ENCODE data around the gene C16orf46. TPM values are rescaled to one million over a fixed set of nuclear protein-coding genes. Genes with fewer than 3 reads are reported as not detected.
A peak's percentile ranks its signal among the peaks of the same experiment; 100 is the strongest.

Gene C16orf46
- total RNA-seq, 1 donor: 2.2 TPM

GRCh38 chr16:81099958-81100357, 22.9 kb upstream of the C16orf46 start:
- H3K4me3 ChIP-seq (ENCODE audit: insufficient read depth, low read length): no peak overlapping the region
- no peak overlapping the region for H2AFZ ChIP-seq (ENCODE audit: low read length)
- H3K79me2 ChIP-seq (ENCODE audit: insufficient read depth, low read length): peaks cover 1% of the 10 kb centered on the region
- H3K4me2 ChIP-seq (ENCODE audit: insufficient read depth, low read length): no peak overlapping the region
- no peaks in the 10 kb centered on the region for H3K27me3 ChIP-seq (ENCODE audit: insufficient read depth, low read length)
- no peaks in the 10 kb centered on the region for H3K9me3 ChIP-seq (ENCODE audit: low read depth, low read length)
- no peaks in the 10 kb centered on the region for H4K20me1 ChIP-seq (ENCODE audit: insufficient read depth, low read length)
- peaks cover 4% of the 10 kb centered on the region for H3K4me1 ChIP-seq (ENCODE audit: insufficient read depth, low read length)
- DNase-seq (ENCODE audit: insufficient read length, low spot score, missing footprints): no peak
- no peak overlapping the region for H3K27ac ChIP-seq (ENCODE audit: low read depth, low read length)
- no peak for TF ChIP-seq CTCF (IDR thresholded peaks at IDR 0.05; ENCODE audit: extremely low read depth, low read depth, low read length)
- H3K36me3 ChIP-seq (ENCODE audit: insufficient read depth, low read length): no peaks in the 10 kb centered on the region

GRCh38 chr16:81097230-81097629, 20.2 kb upstream of the C16orf46 start:
- peaks cover 22% of the 10 kb centered on the region for H3K79me2 ChIP-seq (ENCODE audit: insufficient read depth, low read length)
- no peaks in the 10 kb centered on the region for H3K36me3 ChIP-seq (ENCODE audit: insufficient read depth, low read length)
- H3K9me3 ChIP-seq (ENCODE audit: low read depth, low read length): no peaks in the 10 kb centered on the region
- DNase-seq (ENCODE audit: insufficient read length, low spot score, missing footprints): no peak
- peak overlapping the region; percentile 93 for H2AFZ ChIP-seq (ENCODE audit: low read length)
- no peak for TF ChIP-seq CTCF (IDR thresholded peaks at IDR 0.05; ENCODE audit: extremely low read depth, low read depth, low read length)
- no peak overlapping the region for H3K27ac ChIP-seq (ENCODE audit: low read depth, low read length)
- peaks cover 2% of the 10 kb centered on the region for H4K20me1 ChIP-seq (ENCODE audit: insufficient read depth, low read length)
- H3K4me3 ChIP-seq (ENCODE audit: insufficient read depth, low read length): no peak overlapping the region
- no peaks in the 10 kb centered on the region for H3K27me3 ChIP-seq (ENCODE audit: insufficient read depth, low read length)
- peak overlapping the region; percentile 79 for H3K4me2 ChIP-seq (ENCODE audit: insufficient read depth, low read length)
- H3K4me1 ChIP-seq (ENCODE audit: insufficient read depth, low read length): peaks cover 4% of the 10 kb centered on the region

- Histone ChIP-seq H3K36me3 (ENCODE audit: insufficient read depth, low read length) (no peaks in the 10 kb centered on the region), H3K27me3 (ENCODE audit: insufficient read depth, low read length) (no peaks in the 10 kb centered on the region), H3K79me2 (ENCODE audit: insufficient read depth, low read length) (peaks cover 27% of the 10 kb centered on the region), H3K9me3 (ENCODE audit: low read depth, low read length) (no peaks in the 10 kb centered on the region), H3K4me1 (ENCODE audit: insufficient read depth, low read length) (peaks cover 4% of the 10 kb centered on the region), H3K27ac (ENCODE audit: low read depth, low read length) (no peak overlapping the region), H3K4me2 (ENCODE audit: insufficient read depth, low read length) (peak overlapping the region; percentile 79), H3K4me3 (ENCODE audit: insufficient read depth, low read length) (peak overlapping the region; percentile 56), H2AFZ (ENCODE audit: low read length) (peak overlapping the region; percentile 93), H4K20me1 (ENCODE audit: insufficient read depth, low read length) (peaks cover 2% of the 10 kb centered on the region)
- no peak for TF ChIP-seq CTCF (IDR thresholded peaks at IDR 0.05; ENCODE audit: extremely low read depth, low read depth, low read length)
- no peak for DNase-seq (ENCODE audit: insufficient read length, low spot score, missing footprints)
These were observed 19.7 kb upstream of the C16orf46 start for GRCh38 chr16:81096715-81097208.

- no peaks in the 10 kb centered on the region for H3K27me3 ChIP-seq (ENCODE audit: insufficient read depth, low read length)
- peak; percentile 98 for DNase-seq (ENCODE audit: insufficient read length, low spot score, missing footprints)
- peaks cover 2% of the 10 kb centered on the region for H4K20me1 ChIP-seq (ENCODE audit: insufficient read depth, low read length)
- peaks cover 4% of the 10 kb centered on the region for H3K4me1 ChIP-seq (ENCODE audit: insufficient read depth, low read length)
- peak within 1 kb of the TSS; percentile 37 for H3K27ac ChIP-seq (ENCODE audit: low read depth, low read length)
- peak within 1 kb of the TSS; percentile 85 for H3K4me2 ChIP-seq (ENCODE audit: insufficient read depth, low read length)
- H2AFZ ChIP-seq (ENCODE audit: low read length): peak within 1 kb of the TSS; percentile 93
- peaks cover 32% of the 10 kb centered on the region for H3K79me2 ChIP-seq (ENCODE audit: insufficient read depth, low read length)
- no peak for TF ChIP-seq CTCF (IDR thresholded peaks at IDR 0.05; ENCODE audit: extremely low read depth, low read depth, low read length)
- peak within 1 kb of the TSS; percentile 88 for H3K4me3 ChIP-seq (ENCODE audit: insufficient read depth, low read length)
- no peaks in the 10 kb centered on the region for H3K9me3 ChIP-seq (ENCODE audit: low read depth, low read length)
- no peaks in the 10 kb centered on the region for H3K36me3 ChIP-seq (ENCODE audit: insufficient read depth, low read length)
These were observed 19.1 kb upstream of the C16orf46 start, which contains the start of gene GCSH for GRCh38 chr16:81095953-81096714. Gene GCSH, minus strand, starts transcription at chr16:81096395. Its CDS starts 117 bp downstream, at chr16:81096278.

Measured in osteoblast (primary cell).